GM23248 (cell line): ENCODE measurements around the gene GCNT3. TPM values are rescaled to one million over a fixed set of nuclear protein-coding genes. Genes with fewer than 3 reads are reported as not detected.

Experiments
- DNase-seq: peaks from one replicate; pipeline ENCODE4 v3.0.0-alpha.2; 2015
- H2AFZ ChIP-seq: fragments of 200-600 bp; sonication (generic); 2 replicates; pipeline ENCODE4 v1.6.1; 2016; ENCODE audit warnings: antibody characterized with exemption
- H3F3A ChIP-seq: fragments of 200-600 bp; sonication (generic); 2 replicates; pipeline ENCODE4 v1.6.1; 2016; ENCODE audit warnings: mild to moderate bottlenecking, antibody characterized with exemption, mixed run types; ENCODE audit not compliant: insufficient read depth
- H3K27ac ChIP-seq: fragments of 200-600 bp; sonication (generic); 2 replicates; pipeline ENCODE4 v1.5.1; 2016; ENCODE audit warnings: mild to moderate bottlenecking
- H3K27me3 ChIP-seq: fragments of 200-600 bp; sonication (generic); replicated peaks from 2 replicates; pipeline ENCODE4 v1.6.1; 2016; ENCODE audit warnings: mild to moderate bottlenecking; ENCODE audit not compliant: insufficient read depth
- H3K36me3 ChIP-seq: fragments of 200-600 bp; sonication (generic); 2 replicates; pipeline ENCODE4 v1.6.1; 2016; ENCODE audit warnings: low read depth, mild to moderate bottlenecking
- H3K4me1 ChIP-seq: fragments of 200-600 bp; sonication (generic); 2 replicates; pipeline ENCODE4 v1.6.1; 2016; ENCODE audit warnings: mild to moderate bottlenecking; ENCODE audit not compliant: insufficient read depth
- H3K4me2 ChIP-seq: fragments of 200-600 bp; sonication (generic); one replicate; pipeline ENCODE4 v1.6.1; 2016; ENCODE audit warnings: mild to moderate bottlenecking; ENCODE audit not compliant: unreplicated experiment
- H3K4me3 ChIP-seq: fragments of 200-600 bp; sonication (generic); 2 replicates; pipeline ENCODE4 v1.5.1; 2016; ENCODE audit warnings: mild to moderate bottlenecking
- H3K79me2 ChIP-seq: fragments of 200-600 bp; sonication (generic); 2 replicates; pipeline ENCODE4 v1.6.1; 2016; ENCODE audit warnings: mild to moderate bottlenecking; ENCODE audit not compliant: insufficient read depth
- H3K9ac ChIP-seq: fragments of 200-600 bp; sonication (generic); 2 replicates; pipeline ENCODE4 v1.6.1; 2016; ENCODE audit warnings: mild to moderate bottlenecking
- H3K9me2 ChIP-seq: fragments of 200-600 bp; sonication (generic); 2 replicates; pipeline ENCODE4 v1.6.1; 2016; ENCODE audit warnings: mixed run types, mild to moderate bottlenecking, moderate library complexity; ENCODE audit not compliant: insufficient read depth
- H3K9me3 ChIP-seq: fragments of 200-600 bp; sonication (generic); one replicate; pipeline ENCODE4 v1.6.1; 2017; ENCODE audit warnings: low read depth
- H4K20me1 ChIP-seq: fragments of 200-600 bp; sonication (generic); 2 replicates; pipeline ENCODE4 v1.6.0; 2016; ENCODE audit not compliant: insufficient read depth
- EZH2 ChIP-seq: fragments of 200-600 bp; sonication (generic); IDR thresholded peaks from 2 replicates; pipeline ENCODE4 v1.6.1; 2018; ENCODE audit warnings: antibody characterized with exemption, mild to moderate bottlenecking; ENCODE audit not compliant: insufficient read depth, poor library complexity, severe bottlenecking
- EZH2phosphoT487 ChIP-seq: fragments of 200-600 bp; sonication (generic); IDR thresholded peaks from 2 replicates; pipeline ENCODE4 v1.6.1; 2018; ENCODE audit warnings: antibody characterized with exemption, moderate library complexity, mild to moderate bottlenecking, low read depth; ENCODE audit not compliant: insufficient read depth
- WGBS, 2 experiments: methylation state at CpG; one replicate each; pipeline ENCODE4 v1.1.6; 2015 to 2017; ENCODE audit warnings: low lambda C conversion rate in 2 of 2, low coverage in 1 of 2; ENCODE audit errors: missing lambda C conversion rate in 2 of 2; 5-methylcytosine and 5-hydroxymethylcytosine counted together
- in situ Hi-C: fragments of 300-500 bp; cut with MboI; formaldehyde crosslinking; loops from 2 replicates; pipeline ENCODE4 v1.15.0; 2020
- polyA plus RNA-seq: library from polyadenylated mRNA; unstranded; fragments of >200 nt; fragmentation: Nextera tagmentation; extraction: Ambion mirVana; gene quantifications from 2 replicates; pipeline ENCODE4 v1.2.1, GENCODE V29; 2016
- total RNA-seq: library from RNA; depleted of rRNA; stranded (reverse); fragments of >200 nt; shearing (Covaris generic); gene quantifications from 2 replicates; pipeline ENCODE4 v1.2.3, GENCODE V29; 2014; rRNA removed

The GCNT3 gene, protein sequence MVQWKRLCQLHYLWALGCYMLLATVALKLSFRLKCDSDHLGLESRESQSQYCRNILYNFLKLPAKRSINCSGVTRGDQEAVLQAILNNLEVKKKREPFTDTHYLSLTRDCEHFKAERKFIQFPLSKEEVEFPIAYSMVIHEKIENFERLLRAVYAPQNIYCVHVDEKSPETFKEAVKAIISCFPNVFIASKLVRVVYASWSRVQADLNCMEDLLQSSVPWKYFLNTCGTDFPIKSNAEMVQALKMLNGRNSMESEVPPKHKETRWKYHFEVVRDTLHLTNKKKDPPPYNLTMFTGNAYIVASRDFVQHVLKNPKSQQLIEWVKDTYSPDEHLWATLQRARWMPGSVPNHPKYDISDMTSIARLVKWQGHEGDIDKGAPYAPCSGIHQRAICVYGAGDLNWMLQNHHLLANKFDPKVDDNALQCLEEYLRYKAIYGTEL
- total RNA-seq (not detected in 2 replicates), polyA plus RNA-seq (not detected in 2 replicates)

DNA sequence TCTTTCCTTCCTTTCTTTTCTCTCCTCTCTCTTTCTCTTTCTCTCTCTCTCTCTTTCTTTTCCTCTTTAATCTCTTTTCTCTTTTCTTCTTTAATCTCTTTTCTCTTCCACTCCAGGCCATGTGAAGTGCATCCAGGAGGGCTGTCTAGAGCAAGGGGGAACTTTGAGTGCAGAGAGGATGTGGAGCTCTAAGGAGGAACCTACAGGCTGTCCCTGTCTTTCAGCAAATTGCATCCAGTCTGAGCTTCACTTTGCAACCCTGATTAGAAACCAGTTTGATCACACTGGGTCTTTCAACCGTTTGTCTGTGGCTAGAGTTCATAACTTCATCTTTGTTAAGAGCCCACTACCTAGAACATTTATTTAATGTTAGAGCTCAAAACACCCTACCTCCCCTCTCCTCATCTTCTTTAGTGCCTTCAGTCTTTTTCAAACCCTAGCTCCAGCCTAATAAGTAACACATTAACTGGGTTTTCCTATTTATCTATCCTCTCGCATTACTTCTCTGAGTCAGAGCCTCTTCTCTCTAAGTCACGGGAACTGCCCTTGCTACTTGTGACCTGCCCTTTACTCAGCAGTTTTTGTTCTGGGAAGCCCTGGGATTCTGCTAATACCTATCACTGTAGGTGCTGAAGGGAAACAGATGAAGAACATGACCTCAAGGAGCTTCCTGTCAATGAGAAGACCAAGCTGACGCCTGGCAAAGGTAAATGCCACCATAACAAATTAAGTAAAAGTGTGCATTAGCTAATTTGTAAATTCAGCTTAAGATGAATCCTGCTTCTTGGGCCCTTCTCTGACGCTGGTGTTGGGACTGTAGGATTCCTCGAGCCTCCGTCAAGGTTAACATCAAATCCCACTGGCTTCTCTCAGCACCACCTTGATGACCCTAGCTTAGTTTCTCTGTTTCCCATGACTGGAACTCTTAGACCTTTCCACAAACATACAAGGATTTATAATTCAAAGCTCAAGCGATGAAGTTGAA, at the start of gene GCNT3:
Gene GCNT3, plus strand, starts transcription at position 508 of the 985 bp plus-strand sequence. CDS start 6,456 bp downstream, outside the sequence.
- in situ Hi-C loops = no loop called here
- peak; percentile 70 for DNase-seq
- TF ChIP-seq EZH2phosphoT487 = no peak
- TF ChIP-seq EZH2 = no peak
- Histone ChIP-seq H3K27ac (no peak within 1 kb of the TSS), H3F3A (no peaks in the 10 kb centered on the region), H3K4me3 (no peak within 1 kb of the TSS), H3K4me1 (no peaks in the 10 kb centered on the region), H3K9me2 (no peaks in the 10 kb centered on the region), H3K9me3 (no peaks in the 10 kb centered on the region), H3K9ac (no peak within 1 kb of the TSS), H3K27me3 (peaks cover 12% of the 10 kb centered on the region), H3K36me3 (no peaks in the 10 kb centered on the region), H4K20me1 (no peaks in the 10 kb centered on the region), H3K79me2 (no peaks in the 10 kb centered on the region), H3K4me2 (no peak within 1 kb of the TSS), H2AFZ (no peak within 1 kb of the TSS)
- WGBS, 2 experiments = 59 to 69% methylated on average over 8 of the region's 8 CpGs

DNA sequence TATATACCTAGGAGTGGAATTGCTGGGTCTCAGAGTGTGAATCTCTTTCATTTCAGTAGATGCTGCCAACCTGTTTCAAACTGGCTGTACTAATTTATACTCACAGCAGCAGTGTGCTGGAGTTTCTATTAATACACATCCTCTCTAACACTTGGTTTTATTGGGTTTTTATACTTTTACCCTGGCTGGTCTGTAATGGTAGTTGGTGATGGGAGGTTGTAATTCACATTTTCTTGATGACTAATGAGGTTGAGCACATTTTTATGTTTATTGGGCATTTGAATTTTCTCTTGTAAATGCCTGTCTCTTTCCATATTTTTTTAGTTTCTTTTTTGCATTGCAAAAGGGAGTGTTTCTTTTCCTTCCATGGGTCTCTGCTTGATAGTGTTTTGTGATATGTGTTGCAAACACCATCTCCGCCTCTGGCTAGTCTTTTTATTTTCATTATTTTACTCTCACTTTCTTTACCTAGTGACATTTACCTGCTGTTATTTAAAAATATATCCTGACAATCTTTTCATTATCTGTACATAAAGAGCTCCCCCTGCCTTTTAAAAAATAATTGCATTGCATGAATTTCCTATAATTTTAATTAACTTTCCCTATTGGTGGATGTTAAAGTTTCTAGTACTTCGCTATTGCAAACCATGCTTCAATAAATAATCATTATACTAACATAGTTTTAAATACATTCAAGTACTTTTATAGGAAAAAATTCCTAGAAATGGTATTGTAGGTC, 49.0 kb upstream of the GCNT3 start:
- H3K9ac ChIP-seq = no peak overlapping the region
- H2AFZ ChIP-seq = no peak overlapping the region
- H4K20me1 ChIP-seq = no peaks in the 10 kb centered on the region
- no peaks in the 10 kb centered on the region; the same call in 1 of the 2 replicates for H3K27me3 ChIP-seq
- DNase-seq = no peak
- no peak overlapping the region for H3K4me2 ChIP-seq
- H3K9me2 ChIP-seq = no peaks in the 10 kb centered on the region
- no peaks in the 10 kb centered on the region for H3K79me2 ChIP-seq
- WGBS, 2 experiments = 88 to 90% methylated on average over 2 of the region's 2 CpGs
- in situ Hi-C loops = no loop called here
- H3K4me1 ChIP-seq = no peaks in the 10 kb centered on the region
- no peaks in the 10 kb centered on the region for H3K36me3 ChIP-seq
- no peaks in the 10 kb centered on the region for H3F3A ChIP-seq
- H3K4me3 ChIP-seq = no peak overlapping the region
- no peaks in the 10 kb centered on the region for H3K9me3 ChIP-seq
- H3K27ac ChIP-seq = no peak overlapping the region
- TF ChIP-seq EZH2phosphoT487 (no peak), EZH2 (no peak)

DNA sequence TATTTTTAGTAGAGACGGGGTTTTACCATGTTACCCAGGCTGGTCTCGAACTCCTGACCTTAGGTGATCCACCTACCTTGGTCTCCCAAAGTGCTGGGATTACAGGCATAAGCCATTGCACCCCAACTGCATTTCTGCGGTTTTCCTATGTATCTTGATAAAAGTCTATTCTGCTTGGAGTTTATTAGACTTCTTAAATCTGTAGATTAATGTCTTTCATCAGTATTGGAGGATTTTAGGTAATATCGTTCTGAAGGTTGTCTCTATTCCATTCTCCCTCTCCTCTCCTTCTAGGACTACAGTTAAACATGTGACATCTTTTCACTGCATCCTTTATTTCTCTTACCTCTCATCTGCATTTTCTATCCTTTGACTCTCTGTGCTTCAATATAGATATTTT, 46.3 kb upstream of the GCNT3 start:
- Histone ChIP-seq H3K79me2 (no peaks in the 10 kb centered on the region), H4K20me1 (no peaks in the 10 kb centered on the region), H3K36me3 (no peaks in the 10 kb centered on the region), H3K4me3 (no peak overlapping the region), H2AFZ (no peak overlapping the region), H3K4me1 (no peaks in the 10 kb centered on the region), H3K27me3 (no peaks in the 10 kb centered on the region; the same call in 1 of the 2 replicates), H3K9me2 (no peaks in the 10 kb centered on the region), H3K9me3 (no peaks in the 10 kb centered on the region), H3F3A (no peaks in the 10 kb centered on the region), H3K4me2 (no peak overlapping the region), H3K27ac (no peak overlapping the region), H3K9ac (no peak overlapping the region)
- WGBS, 2 experiments = 37 to 47% methylated on average over 4 of the region's 4 CpGs
- no peak for DNase-seq
- in situ Hi-C loops = no loop called here
- TF ChIP-seq EZH2 (no peak), EZH2phosphoT487 (no peak)
